ENCODE results near the gene MCUB.

MCUB gene

GRCh38 chr4:109728385-109728784 lies 168.3 kb downstream of the MCUB start:
- DNase-seq (ENCODE audit: low read depth, low spot score): no peak

DNA sequence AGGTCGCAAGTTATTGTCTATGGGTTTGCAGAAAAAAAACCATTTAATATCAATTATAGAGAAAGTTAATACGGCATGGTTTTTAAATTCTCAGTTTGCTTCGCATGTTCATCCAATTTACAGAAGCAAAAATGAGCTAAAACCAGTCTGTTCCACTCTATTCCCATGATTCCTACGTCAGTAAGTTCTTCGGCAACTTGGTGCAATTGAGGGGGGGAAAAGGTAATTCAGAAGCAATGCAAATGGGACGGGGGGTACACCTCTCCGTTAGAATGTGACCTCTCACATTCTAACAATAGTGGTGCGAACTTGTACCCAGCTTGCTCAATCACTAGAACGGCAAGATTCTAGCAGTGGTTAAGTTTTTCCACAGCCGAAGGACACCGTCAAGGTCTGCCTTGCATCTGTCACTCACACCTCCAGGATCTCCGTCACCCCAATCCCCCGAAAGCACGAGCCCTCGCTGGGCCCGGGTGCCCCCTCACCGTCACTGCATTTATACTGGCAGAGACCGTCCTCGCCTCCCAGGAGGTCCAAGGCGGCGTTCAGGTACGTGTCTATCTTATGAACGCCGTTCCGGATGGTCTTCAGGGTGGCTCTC lies 169.2 kb downstream of the MCUB start:
- no peak for DNase-seq (ENCODE audit: low read depth, low spot score)

- peak; percentile 75 for DNase-seq (ENCODE audit: low read depth, low spot score)
Observed at GRCh38 chr4:109729718-109730618, 169.9 kb downstream of the MCUB start, which contains the start of gene PLA2G12A. PLA2G12A (minus strand) TSS chr4:109730070; CDS start chr4:109729809, 261 bp downstream.

GRCh38 chr4:109730619-109731545 lies 170.8 kb downstream of the MCUB start:
- DNase-seq (ENCODE audit: low read depth, low spot score): no peak

GRCh38 chr4:109733728-109734127 lies 173.7 kb downstream of the MCUB start:
- no peak for DNase-seq (ENCODE audit: low read depth, low spot score)

DNA sequence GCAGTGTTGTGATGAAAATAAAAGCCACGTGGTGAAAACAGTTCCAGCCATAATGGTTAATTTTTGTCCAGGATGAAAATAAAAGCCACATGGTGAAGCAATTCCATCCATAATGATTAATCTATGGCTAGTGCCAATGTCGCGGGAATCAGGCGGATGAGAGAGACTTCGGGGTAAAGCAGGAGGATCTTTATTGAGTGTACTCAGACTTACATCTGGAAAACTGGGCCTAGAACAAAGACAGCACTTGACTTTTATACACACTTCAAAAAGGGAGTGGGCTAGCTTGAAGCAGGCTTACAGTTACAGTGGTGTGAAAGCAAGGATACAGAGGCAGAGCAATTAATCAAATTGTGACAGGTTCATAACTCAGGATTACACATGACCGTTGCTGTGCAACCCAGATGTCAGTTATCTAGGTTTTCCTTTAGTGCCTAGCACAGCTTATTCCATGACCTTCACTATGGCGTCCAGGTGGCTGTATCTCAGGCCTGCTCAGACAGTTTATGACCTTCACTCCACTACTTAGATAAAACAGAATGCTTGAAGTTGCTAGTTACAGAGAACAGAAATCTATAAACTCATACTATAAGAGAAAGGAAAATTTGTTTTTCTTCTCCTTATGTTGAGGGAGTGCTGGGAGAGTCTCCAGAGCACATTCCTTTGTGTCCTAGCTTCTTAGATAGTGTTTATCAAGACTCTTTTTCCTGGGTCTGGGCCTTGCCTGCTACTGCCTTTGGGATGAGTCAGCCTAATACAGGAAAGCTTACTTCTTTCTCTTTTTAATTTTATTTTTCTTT lies 175.7 kb downstream of the MCUB start:
- no peak for DNase-seq (ENCODE audit: low read depth, low spot score)
